HG03175 (cell line): Measurements from ENCODE around the gene GLB1L3.
A peak's percentile ranks its signal among the peaks of the same experiment; 100 is the strongest.
"Not testable (repeated sequence)": the region's sequence is repeated elsewhere in the genome, so short reads cannot be mapped to it uniquely, and the experiment has no call there.

ENCODE experiments used
- ATAC-seq: cut with Tn5 transposase; IDR thresholded peaks from one replicate; pipeline ENCODE4 v1.9.1; 2021; ENCODE audit warnings: mild to moderate bottlenecking, moderate library complexity; ENCODE audit not compliant: unreplicated experiment

Gene GLB1L3

DNA sequence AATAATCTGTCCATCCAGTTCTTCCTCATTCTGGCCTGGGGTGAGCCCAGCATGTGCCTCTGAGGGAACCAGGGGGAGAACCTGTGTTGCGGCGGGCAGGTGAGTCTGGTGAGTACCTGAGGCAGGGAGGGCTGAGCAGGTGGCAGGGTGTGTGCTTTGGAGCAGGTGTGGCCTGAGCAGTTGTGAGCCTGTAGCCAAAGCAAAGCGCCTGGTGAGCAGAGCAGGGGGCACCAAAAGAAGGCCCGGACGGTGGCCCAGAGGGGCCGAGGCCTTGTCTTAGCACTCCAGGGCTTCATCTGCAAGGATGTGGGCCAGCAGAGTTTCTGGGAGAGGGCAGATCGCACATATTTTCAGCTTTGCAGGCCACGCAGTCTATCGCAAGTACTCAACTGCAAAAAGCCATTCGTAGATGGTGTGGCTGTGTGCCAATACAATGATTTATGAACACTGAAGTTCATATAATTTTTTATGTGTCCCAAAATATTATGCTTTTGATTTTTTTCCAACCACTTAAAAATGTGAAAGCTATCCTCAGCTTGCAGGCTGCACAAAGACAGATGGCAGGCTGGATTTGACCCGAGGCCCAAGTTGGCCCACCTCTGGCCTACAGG lies 64.3 kb downstream of the GLB1L3 start:
- ATAC-seq = no peak

DNA sequence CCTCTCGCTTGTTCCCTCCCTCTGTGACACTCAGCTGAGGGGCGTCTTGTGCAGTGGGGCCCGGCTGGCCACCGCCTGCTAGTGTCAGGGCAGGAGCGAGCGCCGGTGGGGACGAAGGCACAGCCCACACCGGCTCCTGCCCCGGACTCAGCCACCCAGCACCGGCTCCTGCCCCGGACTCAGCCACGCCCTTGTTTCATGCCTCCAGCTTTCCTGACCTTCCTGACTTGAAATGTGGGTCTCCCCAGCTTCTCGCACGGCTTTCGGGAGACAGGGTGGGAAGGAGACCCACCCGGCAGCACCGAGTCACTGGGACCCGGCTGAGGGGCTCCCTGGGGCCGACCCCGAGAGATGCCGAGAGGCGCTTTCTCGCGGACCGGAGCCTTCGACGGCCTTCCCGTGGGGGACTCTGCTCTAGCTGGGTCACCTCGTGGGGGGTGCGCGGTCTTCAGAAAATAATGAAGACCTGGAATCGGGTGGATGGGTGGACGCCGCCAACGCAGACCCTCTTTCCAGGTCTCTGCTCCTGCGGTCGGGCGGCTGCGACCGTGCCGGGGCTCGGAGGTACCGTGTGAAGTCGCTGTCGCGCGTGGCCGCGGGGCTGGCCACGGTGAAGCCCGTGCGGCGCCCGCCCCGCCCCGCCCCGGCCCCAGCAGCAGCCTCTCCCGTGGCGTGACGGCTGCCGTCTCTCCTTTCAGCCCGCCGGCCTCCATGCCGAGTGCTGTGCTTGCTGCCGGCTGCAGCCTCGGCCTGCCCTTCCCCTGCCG lies 65.8 kb downstream of the GLB1L3 start:
- ATAC-seq = no peak

- ATAC-seq = no peak
Observed at GRCh38 chr11:134342572-134343340, 66.6 kb downstream of the GLB1L3 start.

DNA sequence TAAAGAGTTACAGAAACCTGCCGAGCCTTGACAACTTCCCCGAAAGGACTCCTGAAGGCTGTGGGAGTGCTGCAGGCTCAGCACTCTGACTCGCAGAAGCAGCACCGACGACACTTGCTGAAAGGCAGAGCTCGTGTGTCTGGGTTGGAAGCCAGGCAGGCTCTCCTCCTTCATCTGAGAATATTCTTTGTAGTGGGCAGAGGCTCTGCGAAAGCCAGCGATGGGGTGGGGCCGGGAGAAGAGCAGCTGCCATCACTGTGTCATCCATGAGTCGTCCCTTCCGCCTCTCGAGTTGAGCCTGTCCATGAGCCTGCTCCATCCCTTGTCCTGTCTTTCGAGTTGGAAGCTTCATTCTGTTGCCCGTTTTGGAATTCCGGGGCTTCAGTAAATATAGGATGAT lies 67.5 kb downstream of the GLB1L3 start:
- no peak for ATAC-seq

DNA sequence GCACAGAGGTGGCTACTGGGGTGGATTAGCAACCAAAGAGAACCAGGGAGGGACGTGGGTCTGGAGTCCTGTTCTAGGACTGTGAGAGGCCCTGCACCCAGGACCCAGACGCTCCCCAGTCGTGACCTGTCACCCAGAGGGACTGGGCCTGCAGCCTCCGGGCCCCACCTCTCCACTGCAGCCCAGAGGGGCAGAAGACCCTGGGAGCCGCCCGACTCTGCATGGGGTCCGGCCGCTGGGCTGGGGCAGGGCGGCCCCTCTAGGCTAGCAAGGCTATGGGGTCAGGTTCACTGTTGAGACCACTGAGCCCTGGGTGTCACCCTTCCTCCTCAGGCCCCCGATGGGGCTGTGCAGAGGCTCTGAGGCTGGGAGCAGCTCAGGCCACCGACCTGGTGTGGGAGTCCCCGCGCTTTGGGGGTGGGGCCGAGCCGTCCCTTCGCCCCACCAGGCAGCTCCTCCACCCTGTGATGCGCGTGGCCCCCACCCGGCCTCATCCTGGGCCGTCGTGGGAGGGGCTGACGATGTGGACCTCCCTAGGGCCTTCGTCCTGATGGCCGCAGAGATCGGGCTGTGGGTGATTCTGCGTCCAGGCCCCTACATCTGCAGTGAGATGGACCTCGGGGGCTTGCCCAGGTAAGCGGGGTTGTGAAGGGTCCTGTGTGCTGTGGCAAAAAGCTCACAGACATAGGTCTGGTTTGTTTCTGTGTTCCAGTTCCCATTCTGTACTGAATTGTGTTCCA lies 68.5 kb downstream of the GLB1L3 start:
- not testable (repeated sequence) for ATAC-seq

GRCh38 chr11:134345237-134345550 lies 69.0 kb downstream of the GLB1L3 start:
- ATAC-seq = no peak

DNA sequence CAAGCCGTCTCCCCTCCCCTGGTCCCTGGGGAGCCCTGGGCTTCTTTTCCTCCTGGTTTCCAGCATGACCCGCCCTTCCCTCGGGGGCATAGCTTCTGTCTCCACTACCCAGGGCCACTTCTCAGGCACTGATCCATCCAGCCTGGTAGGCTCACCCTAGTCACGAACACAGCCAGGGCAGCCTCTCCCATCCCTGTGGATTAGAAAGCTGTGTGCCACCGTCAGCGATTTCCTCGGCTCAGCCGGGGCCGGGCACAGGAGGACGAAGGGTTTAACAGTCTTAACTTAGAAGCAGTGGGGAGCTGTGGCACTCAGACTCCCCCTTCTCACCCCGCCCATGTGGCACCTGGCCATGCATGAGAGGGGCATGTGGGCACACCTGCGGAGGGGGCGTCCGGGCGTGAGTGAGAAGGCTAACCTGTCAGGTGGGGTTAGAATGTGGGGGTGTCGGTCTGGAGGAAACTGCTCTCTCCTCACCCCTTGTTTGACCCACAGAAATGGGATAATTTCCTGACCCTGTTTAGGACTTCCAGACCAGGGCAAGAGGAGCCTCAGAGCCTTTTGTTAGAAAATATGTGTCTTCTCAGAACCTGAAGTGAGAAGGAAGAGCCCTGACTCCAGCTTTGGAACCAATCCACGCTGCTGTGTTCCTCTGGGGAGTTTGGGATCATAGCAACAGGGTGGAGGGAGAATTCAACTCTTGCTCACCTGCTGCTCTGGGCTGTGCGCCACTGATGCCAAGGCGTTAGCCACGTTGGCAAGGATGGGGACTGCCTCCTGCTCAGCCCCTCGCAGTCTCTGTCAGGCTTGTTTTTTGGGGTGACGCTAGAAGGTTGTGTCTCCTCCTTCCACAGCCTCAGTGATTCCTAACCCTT lies 70.2 kb downstream of the GLB1L3 start:
- ATAC-seq = no peak

DNA sequence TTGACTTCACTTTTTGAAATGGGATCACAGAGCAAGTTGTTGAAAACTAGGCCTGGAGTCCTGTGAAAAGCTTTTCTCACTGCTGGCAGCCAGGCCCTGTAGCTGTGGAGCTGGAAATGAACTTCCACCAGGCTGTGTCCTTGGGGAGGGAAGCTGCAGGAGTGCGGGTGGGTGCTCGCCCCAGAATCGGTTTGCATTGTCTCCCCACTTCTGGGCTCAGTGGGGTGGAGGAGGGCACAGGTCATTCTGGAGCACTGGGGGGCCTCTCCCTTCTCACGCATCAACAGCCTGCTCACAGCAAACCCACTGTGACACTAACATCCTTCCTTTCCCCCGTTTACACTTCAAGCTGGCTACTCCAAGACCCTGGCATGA lies 70.8 kb downstream of the GLB1L3 start:
- ATAC-seq = no peak

DNA sequence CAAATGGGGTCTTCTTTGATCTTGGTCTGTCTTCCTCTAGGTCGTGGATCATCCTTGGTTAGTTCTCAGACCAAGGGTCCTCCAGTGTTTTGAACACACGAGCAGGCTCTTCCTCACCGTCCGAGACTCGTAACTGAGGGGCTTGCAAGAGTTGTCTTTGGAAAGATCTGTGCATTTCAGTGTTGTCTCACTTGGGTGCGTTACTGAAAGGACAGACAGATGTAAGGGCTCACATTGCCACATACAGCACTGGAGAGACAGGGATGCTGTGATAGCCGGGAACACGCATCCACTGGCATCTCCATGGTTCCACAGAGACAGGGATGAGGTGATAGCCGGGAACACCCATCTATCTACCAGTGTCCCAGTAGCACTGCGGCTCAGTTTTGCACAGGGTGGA lies 71.3 kb downstream of the GLB1L3 start:
- no peak for ATAC-seq

DNA sequence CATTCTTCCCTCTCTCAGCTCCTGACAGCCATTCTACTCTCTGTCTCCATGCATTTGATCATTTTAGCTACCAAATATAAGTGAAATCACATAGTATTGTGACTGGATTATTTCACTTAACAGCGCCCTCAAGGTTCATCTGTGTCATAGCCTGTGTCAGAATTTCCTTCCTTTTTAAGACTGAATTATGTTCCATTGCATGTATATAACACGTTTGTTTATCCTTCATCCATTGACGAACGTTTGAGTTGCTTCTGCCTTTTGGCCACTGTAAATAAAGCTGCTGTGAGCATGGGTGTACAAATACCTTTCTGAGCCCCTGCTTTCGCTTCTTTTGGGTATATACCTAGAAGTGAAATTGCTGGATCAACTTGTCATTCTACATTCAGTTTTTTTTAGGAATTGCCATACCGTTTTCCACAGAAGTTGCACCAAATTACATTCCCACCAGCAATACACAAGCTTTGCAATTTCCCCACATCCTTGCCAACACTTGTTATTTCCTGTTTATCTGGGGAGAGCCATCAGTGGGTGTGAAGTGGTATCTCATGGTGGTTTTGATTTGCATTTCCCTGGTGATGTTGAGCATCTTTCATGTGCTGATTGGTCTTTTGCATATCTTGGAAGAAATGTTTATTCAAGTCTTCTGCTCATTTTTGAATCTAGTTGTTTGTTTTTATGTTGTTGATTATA lies 73.1 kb downstream of the GLB1L3 start:
- peak; percentile 57 for ATAC-seq

DNA sequence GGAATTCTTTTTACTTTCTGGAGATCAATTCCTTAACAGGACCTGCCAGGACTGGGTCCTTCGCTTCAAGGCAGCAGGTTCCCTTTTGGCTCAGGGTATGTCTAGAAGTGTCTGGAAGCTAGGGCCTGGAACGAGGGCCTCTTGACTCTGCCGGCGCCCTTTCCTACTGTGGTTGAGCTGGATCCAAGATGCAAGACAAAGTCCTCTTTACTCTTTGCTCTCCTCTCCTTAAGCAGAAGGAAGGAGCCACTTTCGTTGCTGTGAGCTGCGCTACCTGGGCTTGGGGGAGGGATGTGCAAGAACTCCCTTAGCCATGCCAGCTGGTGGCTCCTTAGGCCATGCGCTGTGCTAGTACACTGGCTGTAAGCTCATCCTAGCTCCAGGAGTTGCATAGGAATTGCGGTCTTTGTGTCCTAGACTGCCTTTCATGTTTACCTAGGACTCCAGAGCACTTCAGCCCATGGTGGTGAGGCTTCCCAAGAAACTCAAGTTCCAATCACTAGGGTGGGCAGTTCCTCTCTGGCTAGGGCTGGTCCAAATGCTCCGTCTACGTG lies 73.7 kb downstream of the GLB1L3 start:
- ATAC-seq = no peak

GRCh38 chr11:134350381-134350780 lies 74.2 kb downstream of the GLB1L3 start:
- ATAC-seq = peak; percentile 59

GRCh38 chr11:134352111-134352510 lies 75.9 kb downstream of the GLB1L3 start:
- ATAC-seq = no peak

GRCh38 chr11:134355136-134355535 lies 79.0 kb downstream of the GLB1L3 start:
- no peak for ATAC-seq

GRCh38 chr11:134355656-134356055 lies 79.5 kb downstream of the GLB1L3 start:
- no peak for ATAC-seq

DNA sequence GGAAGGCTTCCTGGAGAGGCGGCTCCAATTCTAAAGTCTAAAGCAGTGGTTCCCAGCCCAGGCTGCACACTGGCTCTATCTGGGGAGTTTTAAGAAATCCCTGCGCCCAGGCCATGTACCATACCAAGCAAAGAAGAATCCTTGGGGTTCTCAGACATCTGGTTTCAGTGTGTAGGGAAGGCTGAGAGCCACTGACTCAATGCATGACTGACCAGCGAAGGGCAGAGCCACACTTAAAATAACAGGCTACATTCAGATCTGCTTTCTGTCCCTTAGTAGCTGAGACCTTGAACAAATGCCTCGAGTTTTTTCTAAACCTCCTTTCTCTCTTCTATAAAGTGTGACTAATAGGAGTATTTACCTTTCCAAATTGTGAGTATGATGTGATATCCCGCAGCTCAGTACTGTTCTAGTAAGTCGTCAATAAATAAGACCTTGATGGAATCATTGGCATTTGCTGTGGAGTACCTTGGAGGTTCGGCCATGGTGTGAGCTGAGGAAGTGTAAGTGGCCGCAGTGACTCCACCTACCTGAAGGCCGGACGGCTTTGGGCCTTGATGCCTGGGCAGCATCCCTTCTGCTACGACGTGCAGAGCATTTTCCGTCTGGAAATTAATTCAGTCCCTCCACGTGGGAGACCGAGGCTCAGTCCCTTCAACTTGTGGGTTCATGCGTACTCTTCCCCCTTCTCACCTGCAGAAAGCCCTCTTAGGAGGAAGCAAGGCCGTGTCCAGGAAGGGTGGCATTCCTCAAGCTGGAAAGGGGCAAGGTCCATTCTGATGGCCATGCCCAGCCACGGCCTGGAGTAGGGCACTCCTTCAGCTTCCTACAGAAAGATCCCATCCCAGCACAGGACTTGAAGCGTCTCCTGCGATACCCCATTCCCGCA lies 80.7 kb downstream of the GLB1L3 start:
- ATAC-seq = no peak

GRCh38 chr11:134357545-134357839 lies 81.3 kb downstream of the GLB1L3 start:
- ATAC-seq = no peak

GRCh38 chr11:134358165-134358855 lies 82.1 kb downstream of the GLB1L3 start:
- no peak for ATAC-seq
